Measurements from ENCODE around the gene TAC3.
"Not testable (repeated sequence)": the region's sequence is repeated elsewhere in the genome, so short reads cannot be mapped to it uniquely, and the experiment has no call there.

DNA sequence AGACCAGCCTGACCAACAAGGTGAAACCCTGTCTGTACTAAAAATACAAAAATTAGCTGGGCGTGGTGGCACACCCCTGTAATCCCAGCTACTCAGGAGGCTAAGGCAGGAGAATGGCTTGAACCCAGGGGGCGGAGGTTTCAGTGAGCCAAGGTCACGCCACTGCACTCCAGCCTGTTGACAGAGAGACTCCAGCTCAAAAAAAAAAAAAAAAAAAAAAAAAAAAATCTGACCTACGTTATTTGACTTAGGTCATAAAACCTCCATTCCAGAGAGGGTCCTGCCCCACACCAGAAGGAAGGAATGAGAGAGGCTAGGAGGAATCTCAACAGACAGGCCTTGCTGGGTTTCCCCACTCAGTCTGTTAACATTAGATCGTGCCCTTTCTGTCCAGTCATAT is 2.0 kb upstream of the TAC3 start:
- not testable (repeated sequence) for TF ChIP-seq POLR2A (IDR thresholded peaks at IDR 0.05)
- TF ChIP-seq, protein P1, sequence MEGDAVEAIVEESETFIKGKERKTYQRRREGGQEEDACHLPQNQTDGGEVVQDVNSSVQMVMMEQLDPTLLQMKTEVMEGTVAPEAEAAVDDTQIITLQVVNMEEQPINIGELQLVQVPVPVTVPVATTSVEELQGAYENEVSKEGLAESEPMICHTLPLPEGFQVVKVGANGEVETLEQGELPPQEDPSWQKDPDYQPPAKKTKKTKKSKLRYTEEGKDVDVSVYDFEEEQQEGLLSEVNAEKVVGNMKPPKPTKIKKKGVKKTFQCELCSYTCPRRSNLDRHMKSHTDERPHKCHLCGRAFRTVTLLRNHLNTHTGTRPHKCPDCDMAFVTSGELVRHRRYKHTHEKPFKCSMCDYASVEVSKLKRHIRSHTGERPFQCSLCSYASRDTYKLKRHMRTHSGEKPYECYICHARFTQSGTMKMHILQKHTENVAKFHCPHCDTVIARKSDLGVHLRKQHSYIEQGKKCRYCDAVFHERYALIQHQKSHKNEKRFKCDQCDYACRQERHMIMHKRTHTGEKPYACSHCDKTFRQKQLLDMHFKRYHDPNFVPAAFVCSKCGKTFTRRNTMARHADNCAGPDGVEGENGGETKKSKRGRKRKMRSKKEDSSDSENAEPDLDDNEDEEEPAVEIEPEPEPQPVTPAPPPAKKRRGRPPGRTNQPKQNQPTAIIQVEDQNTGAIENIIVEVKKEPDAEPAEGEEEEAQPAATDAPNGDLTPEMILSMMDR (IDR thresholded peaks at IDR 0.05), result not testable (repeated sequence)
